Sigmoid colon (tissue), 4 donors: ENCODE data around the gene ZBTB45.

Experiments used
- POLR2AphosphoS5 ChIP-seq, 4 donors: sonication (generic); formaldehyde crosslinking; IDR thresholded peaks; one replicate each; pipeline ENCODE4 v1.6.1; 2017; ENCODE audit warnings: antibody characterized with exemption in 4 of 4
- TF ChIP-seq, protein P1 (sequence below), 4 experiments: fragments of 450-650 bp in 3 of 4; fragments of 200-600 bp in 1 of 4; IDR thresholded peaks; one replicate each; pipeline ENCODE4 v1.5.1; 2016 to 2019; ENCODE audit warnings: antibody characterized with exemption in 4 of 4, mild to moderate bottlenecking in 3 of 4, moderate library complexity in 2 of 4

GRCh38 chr19:58520257-58520599 lies 618 bp upstream of the ZBTB45 start:
- TF ChIP-seq, protein P1, sequence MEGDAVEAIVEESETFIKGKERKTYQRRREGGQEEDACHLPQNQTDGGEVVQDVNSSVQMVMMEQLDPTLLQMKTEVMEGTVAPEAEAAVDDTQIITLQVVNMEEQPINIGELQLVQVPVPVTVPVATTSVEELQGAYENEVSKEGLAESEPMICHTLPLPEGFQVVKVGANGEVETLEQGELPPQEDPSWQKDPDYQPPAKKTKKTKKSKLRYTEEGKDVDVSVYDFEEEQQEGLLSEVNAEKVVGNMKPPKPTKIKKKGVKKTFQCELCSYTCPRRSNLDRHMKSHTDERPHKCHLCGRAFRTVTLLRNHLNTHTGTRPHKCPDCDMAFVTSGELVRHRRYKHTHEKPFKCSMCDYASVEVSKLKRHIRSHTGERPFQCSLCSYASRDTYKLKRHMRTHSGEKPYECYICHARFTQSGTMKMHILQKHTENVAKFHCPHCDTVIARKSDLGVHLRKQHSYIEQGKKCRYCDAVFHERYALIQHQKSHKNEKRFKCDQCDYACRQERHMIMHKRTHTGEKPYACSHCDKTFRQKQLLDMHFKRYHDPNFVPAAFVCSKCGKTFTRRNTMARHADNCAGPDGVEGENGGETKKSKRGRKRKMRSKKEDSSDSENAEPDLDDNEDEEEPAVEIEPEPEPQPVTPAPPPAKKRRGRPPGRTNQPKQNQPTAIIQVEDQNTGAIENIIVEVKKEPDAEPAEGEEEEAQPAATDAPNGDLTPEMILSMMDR (IDR thresholded peaks at IDR 0.05), result peak in 1 of 4 experiments; percentile 11
- no peak for TF ChIP-seq POLR2AphosphoS5 (IDR thresholded peaks at IDR 0.05)
